ENCODE data around the gene NELFB.

The NELFB gene

DNA sequence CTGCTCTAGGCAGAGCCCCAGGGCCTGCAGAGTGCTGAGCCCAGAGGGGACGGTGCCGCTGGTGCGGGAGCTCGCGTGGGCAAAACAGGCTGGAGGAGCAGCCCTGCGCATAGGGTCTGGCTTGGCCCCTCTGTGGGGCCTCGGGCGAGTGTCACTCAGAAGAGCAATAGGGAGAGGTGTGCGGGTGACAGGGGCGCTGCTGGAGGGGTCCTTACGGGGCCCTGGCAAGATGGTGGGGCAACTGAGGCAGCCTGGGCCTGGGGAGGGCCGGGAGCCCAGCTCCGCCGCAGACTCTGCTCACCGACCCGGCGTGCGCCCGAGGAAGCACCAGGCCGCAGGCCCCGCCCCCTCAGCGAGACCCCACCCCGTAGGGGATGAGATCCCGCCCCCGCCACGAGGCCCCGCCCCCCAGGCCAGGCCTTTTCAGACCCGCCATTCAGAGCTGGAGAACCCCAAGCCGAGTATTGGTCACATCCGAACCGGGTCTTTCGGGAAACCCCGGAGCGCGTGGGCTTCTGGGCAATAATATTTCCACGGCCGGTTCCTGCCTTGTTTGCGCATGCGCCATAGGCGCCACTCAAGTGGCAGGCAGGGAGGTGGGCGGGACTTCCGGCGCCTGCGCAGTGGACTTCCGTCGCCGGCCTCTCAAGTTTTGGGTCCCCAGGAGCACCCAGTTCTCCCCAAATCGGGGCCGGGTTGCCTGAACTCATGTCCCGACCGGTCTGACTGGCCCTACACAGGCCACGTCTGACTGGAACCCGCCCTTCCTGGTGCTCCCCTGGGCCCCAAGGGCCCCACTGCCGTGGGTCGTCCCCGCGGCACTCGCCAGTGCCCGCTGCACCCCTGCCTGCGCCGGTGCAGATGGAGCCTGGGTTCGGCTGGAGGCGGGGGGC lies 31.8 kb upstream of the NELFB start:
- FAIRE-seq, result peak; percentile 91
- peak; percentile 93 for DNase-seq (ENCODE audit: low spot score)

DNA sequence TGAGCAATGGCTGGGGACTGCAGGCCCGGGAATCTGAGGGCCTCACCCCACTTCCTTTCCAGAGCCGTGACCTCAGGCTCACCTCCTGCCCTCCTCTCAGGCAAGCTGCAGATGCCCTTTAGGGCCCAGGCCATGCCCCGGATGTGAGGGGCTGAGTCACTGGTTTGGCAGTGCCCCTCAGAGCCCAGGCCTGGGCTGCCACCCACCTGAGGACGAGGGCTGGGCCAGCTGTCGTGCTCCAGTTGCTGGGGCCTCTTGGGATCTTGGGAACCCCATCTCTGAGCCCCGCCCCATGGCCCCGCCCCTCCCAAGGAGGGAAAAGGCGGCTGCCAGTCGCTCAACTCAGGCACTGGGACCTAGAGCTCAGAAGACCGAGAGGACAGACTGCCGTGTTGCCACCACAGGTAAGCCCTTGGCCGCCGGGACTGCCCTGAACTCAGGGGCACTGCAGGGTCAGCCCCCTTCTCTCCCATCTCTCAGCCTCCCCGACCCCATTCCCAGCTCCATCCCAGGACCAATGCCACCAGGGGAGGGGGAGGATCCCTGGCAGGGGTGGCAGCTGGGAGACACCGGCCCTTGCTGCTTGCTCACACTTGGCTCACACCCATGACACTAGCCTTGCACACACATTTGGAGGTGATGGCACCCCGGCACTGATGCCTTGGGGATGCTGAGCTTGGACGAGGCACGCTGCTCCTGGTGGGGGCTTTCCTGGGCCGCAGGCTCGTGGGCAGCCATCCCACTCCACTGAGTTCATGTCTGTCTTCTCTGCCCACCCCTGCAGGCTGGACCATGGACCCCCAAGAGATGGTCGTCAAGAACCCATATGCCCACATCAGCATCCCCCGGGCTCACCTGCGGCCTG lies 30.1 kb upstream of the NELFB start, which contains the start of gene CYSRT1:
Gene CYSRT1 (plus strand): TSS at position 345 of the 865 bp plus-strand sequence. CDS start 448 bp downstream, at position 793.
- no peak for DNase-seq (ENCODE audit: low spot score)
- no peak for FAIRE-seq

DNA sequence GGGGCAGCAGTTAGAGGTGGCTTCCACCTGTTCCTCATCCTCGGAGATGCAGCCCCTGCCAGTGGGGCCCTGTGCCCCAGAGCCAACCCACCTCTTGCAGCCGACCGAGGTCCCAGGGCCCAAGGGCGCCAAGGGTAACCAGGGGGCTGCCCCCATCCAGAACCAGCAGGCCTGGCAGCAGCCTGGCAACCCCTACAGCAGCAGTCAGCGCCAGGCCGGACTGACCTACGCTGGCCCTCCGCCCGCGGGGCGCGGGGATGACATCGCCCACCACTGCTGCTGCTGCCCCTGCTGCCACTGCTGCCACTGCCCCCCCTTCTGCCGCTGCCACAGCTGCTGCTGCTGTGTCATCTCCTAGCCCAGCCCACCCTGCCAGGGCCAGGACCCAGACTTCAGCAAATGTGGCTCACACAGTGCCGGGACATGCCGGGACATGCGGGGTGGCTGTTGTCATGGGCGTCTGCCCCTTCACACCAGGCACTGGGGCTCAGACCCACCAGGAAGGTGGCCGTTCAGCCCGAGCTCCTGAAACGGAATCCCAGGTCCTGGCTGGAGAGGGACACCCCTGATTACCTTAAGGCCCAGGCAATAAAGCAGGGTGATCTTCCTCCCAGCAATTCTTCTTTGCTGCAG lies 29.3 kb upstream of the NELFB start:
- DNase-seq (ENCODE audit: low spot score), result no peak
- FAIRE-seq, result no peak

DNA sequence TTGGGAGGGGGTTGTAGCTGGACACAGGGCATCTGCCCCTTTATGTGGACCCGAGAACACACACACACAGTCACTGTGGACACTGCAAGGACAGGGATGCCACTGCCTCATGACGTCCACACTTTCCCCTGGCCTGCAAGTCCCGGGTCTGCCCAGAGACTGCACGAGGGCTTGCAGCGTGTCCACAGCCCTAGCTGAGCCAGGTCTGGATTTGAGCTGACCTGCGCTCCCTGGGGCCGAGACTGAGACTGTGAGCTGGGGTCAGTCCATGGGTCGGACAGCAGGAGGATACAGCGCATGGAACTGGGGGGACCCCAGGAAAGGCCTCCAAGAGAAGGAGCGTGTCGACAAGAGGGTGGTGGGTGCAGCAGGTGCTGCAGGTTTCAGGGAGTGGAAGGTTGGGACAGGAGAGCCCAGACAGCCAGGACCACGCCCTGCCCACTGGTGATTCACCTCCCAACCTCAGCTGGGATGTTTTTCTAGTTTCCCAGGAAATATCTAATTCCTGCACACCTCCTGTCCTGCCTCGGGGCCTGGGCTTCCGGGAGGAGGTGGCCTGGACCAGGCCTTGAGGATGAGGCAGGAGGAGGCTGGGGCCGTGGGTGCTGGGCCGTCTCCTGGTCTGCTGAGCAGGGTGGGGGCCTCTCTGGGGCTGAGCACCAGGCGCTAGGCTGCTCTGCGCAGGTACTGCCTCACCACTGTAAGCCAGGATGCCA lies 28.6 kb upstream of the NELFB start:
- FAIRE-seq (no peak), DNase-seq (ENCODE audit: low spot score) (peak; percentile 35)

DNA sequence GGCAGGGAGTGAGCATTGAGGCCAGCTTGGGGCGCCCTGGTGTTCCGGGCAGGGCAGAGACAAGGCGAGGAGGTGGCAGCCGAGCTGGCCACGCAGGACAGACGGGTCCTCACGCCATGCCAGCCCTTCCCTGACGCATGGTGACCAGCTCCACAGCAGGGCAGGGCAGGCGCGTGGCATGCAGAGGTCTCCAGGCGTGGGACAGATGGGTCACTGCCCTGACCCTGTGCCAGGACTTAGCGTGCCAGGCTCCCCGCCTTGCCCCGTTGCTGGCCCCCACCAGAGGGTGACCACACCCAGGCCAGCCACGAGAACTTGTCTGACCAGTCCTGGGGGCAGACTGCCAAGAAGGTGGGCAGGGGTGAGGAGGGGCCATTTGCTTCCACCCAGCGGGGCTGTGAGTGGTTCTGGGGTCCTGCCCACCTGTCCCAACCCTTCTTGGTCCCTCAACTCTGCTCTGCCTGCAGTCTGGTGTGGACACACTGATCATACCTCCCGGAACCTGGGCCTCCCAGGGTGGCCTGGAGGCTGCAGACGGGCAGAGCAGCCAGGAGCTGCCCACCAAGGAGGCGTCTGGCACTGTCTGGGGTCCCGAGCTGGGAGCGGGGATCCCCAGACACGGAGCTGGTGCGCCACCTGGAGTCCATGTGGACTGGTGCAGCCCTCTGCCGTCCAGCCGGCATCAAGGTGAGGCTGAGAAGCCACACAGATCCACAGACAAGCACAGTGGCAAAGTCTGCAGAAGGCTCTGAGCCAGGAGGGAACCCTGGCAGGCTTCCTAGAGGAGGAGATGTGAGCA lies 27.9 kb upstream of the NELFB start, which contains the start of gene RNF224:
Gene RNF224 (plus strand): TSS at position 449 of the 799 bp plus-strand sequence. CDS start 834 bp downstream, outside the sequence.
- FAIRE-seq, result peak; percentile 52
- DNase-seq (ENCODE audit: low spot score), result peak; percentile 68

DNA sequence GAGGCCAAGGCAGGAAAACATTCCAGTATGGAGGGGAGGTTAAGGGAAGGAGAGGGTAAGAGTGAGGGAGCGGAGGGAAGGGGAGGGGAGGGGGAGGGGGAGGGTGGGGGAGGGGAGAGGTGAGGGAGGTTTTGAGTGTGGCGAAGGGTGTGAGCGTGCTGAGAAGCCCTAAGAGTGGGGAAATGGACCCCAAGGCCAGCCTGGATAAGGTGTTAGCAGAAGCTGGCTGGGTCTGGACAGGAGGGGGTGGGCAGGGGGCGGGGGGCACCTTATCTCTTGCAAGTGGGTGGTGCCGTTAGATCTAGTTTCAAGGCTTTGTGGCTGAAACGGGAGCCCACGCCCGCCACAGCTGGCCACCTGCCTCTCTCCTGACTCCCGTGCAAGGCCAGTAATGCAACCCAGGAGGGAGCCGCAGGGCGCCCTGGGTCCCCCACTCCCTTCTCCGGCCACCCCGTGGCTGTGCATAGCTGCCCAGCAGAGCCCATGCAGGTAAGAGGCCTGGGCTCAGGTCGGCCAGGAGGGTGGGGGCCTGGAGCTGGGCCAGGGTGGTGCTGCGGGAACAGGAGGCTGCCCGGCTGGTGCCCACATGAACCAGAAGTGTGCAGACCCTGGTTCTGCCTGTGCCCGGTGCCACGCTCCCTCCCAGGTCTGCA lies 27.1 kb upstream of the NELFB start:
- DNase-seq (ENCODE audit: low spot score), result no peak
- FAIRE-seq, result no peak

DNA sequence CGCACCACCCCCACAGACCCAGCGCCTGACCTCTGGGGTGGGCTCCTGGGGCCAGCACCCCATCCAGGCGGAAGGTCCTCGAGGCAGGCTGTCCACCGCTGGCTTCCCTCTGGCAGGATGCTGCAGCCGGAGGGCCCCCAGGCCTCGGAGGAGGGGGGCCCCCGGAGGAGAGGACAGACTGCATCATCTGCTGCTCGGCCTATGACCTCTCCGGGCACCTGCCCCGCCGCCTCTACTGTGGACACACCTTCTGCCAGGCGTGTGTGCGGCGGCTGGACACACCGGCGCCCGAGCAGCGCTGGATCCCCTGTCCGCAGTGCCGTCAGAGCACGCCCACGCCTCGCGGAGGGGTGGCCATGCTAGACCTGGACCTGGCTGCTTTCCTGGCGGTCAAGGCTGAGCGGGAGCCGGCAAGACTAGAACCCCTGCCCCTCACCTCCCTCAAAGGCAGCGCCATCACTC lies 26.6 kb upstream of the NELFB start:
- FAIRE-seq, result no peak
- DNase-seq (ENCODE audit: low spot score), result no peak

DNA sequence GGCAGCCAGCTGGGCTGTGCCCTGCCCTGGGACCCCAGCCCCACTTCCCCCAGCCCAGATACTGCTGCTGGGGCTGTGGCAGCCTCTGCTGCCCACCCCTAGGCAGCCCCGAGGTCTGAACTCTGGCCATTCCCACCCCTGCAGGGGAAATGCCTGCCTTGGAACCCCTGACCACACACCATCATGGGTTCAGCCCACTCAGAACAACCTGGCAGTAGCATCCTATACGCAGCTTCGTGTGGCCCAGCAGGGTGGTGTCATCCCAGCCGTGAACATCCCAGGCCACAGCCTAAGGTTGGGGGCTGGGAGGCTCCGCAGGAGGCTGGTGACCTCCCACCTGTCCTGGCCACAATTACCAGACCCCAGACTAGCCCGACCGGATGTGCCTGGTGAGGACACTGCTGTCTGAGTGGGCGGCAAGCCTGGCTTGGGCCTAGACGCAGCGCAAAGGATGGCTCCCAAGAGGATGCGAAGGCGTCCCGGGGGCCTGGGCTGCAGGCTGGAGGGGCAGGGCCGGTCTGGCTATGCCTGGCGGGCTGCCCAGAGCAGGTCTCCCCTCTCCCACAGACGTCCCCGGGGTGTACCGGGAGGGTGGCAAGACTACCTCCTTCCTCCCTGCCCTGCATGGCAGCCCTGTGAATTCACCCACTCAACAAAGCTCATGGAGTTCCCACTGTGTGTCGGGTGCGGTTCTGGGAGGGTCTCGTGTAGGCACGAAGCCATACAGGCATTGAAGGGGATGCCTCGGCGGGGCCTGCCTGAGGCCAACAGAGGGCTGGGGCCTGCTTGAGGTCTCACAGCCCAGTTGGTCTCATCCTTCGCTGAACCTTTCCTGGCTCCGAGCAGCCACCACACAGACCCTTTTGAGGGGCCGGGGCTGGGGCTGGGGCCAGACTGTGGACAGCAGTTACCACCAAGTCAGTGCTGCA lies 25.9 kb upstream of the NELFB start:
- DNase-seq (ENCODE audit: low spot score), result no peak
- no peak for FAIRE-seq

DNA sequence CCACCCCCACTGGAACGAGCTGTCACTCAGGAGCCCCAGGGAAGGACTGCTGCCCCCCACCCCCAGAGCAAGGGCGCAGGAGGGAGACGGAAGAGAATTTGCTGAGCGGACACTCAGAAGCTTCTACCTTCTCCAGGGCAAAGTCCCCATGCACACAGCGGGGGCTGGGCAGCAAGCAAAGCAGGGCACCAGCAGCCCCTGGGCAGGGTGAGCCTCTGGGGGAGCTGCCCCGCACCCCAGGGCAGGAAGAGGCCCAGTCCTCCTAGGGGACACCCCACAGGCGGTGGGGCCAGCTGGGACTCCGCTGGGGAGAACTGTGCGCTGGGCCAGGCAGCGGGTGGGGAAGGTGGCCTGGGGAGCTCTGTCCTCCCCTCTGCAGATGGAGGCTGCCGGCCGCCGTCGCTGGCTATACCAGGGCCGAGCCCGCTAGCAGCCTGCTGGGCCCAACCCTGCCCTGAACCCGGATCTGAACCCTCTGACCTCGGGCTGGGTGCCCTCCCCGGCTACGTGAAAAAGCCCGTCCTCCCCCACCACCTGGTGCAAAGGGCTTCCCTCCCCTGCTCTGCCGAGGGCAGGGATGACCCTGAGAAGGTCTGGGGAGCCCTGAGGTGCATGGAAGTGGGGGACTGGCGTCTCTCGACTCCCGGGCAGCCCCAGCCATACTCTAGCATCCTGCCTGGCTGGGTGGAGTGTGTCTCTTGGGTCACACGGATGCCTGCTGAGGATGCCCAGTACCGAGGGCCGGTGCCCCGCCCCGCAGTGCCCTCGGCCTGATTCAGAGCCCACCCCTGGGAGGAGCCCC lies 25.0 kb upstream of the NELFB start:
- DNase-seq (ENCODE audit: low spot score), result no peak
- no peak for FAIRE-seq

DNA sequence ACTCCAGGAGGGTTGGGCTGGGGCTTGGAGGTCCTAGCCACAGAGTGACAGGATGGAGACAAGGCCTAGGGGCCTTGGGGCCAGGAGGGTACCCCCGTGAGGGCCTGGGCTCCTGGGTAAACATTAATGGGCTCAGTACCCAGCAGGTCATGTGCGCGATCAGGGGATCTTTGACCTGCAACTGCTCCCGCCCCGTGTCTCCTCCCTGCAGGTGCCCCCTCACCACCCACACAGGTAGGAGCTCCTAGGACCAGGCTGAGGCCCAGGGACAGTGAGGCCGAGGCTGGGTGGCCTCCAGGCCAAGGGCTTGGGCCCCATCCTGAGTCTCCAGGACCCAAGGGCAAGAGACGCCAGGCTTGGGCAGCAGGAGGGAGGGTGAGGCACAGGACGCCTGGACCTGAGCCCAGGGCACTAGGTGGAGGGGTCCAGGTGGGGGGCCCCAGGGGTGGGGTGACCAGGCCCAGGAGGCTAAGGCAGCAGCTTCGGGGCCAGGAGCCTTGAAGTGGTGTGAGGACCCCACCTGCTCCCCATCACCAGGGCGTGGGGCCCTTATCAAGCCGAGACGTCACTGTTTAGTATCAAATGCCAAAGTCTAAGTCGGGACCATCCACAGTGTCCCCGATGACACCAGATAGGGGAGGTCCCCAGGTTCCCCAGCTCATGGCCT lies 24.3 kb upstream of the NELFB start, which contains the start of gene SLC34A3:
Gene SLC34A3 (plus strand): TSS at position 197 of the 667 bp plus-strand sequence. CDS start 802 bp downstream, outside the sequence.
- no peak for DNase-seq (ENCODE audit: low spot score)
- FAIRE-seq, result no peak

DNA sequence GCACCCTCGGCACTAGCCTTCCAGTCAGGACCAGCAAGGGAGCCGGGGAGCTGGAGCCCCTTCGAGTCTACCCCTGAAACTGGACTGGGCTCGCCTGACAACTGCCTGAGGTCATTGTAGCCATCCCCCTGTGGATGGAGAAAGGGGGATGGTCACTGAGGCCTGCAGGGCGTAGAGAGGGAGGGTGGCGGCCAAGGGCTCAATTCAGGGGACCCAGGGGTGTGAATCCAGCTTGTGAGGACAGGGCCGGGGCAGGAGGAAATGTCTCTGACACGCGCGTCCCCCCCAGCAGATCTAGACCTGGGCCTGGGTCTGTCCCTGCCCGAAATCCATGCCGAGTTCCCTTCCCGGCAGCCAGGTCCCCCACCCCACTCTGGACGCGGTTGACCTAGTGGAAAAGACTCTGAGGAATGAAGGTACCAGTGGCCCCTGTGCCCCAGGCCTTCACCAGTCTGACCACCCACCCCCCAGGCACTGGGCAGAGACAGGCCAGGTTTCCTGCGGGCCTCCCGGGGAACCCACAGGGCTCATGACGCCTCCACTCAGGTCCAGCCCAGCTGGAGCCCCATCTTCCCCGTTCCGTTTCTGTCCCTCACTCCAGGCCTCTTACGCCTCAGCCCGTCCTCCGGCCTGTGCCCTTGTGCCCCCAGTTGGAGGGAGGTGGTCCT lies 23.6 kb upstream of the NELFB start:
- no peak for DNase-seq (ENCODE audit: low spot score)
- no peak for FAIRE-seq

DNA sequence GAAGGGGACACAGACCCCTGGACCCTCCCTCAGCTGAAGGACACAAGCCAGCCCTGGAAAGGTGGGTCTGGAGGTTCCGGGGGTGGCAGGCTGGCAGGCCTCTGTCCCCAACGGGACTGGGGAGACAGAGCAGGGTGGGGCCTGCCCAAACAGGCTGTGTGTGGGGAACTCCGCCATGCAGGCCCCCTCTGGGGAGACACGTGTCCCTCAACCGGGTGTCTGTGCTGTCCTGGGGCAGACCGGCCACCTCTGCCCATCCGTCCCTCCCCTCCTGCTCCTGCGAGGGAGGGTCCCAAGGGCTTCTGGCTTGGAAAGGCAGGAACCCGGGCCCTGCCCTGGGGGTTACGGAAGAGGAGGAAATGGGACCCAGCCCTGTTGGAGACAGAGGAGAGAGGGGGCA lies 23.0 kb upstream of the NELFB start:
- FAIRE-seq (no peak), DNase-seq (ENCODE audit: low spot score) (no peak)

DNA sequence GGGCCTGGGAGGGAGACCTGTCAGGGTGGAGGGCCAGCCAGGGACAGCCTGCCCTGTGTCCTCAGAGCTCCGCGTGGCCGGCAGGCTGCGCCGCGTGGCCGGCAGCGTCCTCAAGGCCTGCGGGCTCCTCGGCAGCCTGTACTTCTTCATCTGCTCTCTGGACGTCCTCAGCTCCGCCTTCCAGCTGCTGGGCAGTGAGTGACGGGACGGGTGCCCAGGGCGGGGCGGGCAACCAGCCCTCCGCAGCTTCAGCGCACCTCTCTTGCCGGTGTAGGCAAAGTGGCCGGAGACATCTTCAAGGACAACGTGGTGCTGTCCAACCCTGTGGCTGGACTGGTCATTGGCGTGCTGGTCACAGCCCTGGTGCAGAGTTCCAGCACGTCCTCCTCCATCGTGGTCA lies 22.6 kb upstream of the NELFB start:
- FAIRE-seq (no peak), DNase-seq (ENCODE audit: low spot score) (no peak)

DNA sequence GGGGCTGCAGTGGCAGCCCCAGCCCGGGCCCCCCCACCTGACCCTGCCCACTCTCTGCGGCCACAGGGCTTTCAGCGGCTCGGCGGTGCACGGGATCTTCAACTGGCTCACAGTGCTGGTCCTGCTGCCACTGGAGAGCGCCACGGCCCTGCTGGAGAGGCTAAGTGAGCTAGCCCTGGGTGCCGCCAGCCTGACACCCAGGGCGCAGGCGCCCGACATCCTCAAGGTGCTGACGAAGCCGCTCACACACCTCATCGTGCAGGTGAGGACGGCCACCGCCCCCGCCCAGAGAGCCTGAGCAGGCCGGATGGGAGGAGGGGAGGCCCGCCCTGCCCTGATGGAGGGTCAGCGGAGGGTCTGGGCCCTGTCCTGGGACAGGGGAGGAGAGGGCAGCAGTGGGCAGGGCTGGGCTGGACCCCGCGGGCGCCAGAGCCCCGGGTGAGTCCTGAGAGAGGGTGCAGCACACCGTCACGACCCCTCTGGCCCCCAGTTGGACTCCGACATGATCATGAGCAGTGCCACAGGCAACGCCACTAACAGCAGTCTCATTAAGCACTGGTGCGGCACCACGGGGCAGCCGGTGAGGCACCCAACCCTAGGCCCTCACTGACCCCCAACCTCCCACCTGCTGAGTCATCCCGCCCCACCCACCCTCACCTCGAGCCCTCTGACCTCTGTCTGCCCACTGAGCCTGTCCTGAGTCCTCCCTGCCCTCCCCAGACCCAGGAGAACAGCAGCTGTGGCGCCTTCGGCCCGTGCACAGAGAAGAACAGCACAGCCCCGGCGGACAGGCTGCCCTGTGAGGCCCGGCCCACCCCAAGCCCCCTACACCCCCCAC lies 21.8 kb upstream of the NELFB start:
- DNase-seq (ENCODE audit: low spot score), result no peak
- no peak for FAIRE-seq

DNA sequence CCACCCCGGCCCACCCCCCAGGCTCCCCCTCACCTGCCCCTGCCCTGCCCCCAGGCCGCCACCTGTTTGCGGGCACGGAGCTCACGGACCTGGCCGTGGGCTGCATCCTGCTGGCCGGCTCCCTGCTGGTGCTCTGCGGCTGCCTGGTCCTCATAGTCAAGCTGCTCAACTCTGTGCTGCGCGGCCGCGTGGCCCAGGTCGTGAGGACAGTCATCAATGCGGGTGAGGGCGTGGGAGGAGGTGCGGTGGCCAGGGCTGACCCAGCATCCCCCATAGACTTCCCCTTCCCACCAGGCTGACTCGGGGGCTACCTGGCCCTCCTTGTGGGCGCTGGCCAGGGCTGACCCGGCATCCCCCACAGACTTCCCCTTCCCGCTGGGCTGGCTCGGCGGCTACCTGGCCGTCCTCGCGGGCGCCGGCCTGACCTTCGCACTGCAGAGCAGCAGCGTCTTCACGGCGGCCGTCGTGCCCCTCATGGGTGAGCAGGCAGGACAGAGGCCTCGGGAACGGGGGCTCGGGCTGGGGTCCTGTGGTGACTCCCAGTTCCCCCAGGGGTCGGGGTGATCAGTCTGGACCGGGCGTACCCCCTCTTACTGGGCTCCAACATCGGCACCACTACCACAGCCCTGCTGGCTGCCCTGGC lies 21.0 kb upstream of the NELFB start:
- no peak for FAIRE-seq
- no peak for DNase-seq (ENCODE audit: low spot score)

Data from urothelium cell line (cell line).